H1 (cell line): ENCODE results near the gene LCE5A. TPM values are rescaled to one million over a fixed set of nuclear protein-coding genes. Genes with fewer than 3 reads are reported as not detected.

ENCODE experiments used
- CTCF ChIA-PET: fragments of 300-600 bp; sonication (Branson Sonifier 250); formaldehyde crosslinking; loops from one replicate; lab custom pipeline; 2021; ENCODE audit not compliant: partially characterized antibody; lab: Charles Lee
- POLR2A ChIA-PET: fragments of 300-600 bp; sonication (Branson Sonifier 250); formaldehyde crosslinking; loops from one replicate; lab custom pipeline; 2021; ENCODE audit warnings: inconsistent platforms; ENCODE audit not compliant: partially characterized antibody; lab: Charles Lee
- DNase-seq, 2 experiments: peaks; one replicate each; pipeline versions ENCODE4 v3.0.0 to v3.0.0-alpha.2; 2010 to 2022; ENCODE audit warnings: low spot score in 2 of 2, low read depth in 1 of 2, mixed read lengths in 1 of 2
- FAIRE-seq: peaks from 2 replicates; lab custom pipeline; 2011; peaks lifted over from hg19 to GRCh38; lab: Jason Lieb, UNC
- H2AFZ ChIP-seq: 2 replicates; pipeline ENCODE4 v1.8.1; 2012; ENCODE audit warnings: low read length, inconsistent platforms
- H2AK5ac ChIP-seq: 2 replicates; pipeline ENCODE4 v1.6.1; 2013; ENCODE audit warnings: low read depth, low read length
- H2BK120ac ChIP-seq: replicated peaks from 2 replicates; pipeline ENCODE3; 2013; ENCODE audit warnings: low read depth, low read length, inconsistent platforms
- H2BK12ac ChIP-seq: 2 replicates; pipeline ENCODE4 v1.6.1; 2013; ENCODE audit warnings: low read depth, low read length
- H2BK15ac ChIP-seq: 2 replicates; pipeline ENCODE4 v1.6.1; 2013; ENCODE audit warnings: low read length
- H2BK20ac ChIP-seq: 2 replicates; pipeline ENCODE4 v1.6.1; 2013; ENCODE audit warnings: low read length
- H2BK5ac ChIP-seq: 2 replicates; pipeline ENCODE4 v1.6.1; 2013; ENCODE audit warnings: low read depth, low read length
- H3K14ac ChIP-seq: 2 replicates; pipeline ENCODE4 v1.6.1; 2013; ENCODE audit warnings: inconsistent platforms; ENCODE audit not compliant: insufficient read length
- H3K18ac ChIP-seq: 2 replicates; pipeline ENCODE4 v1.6.1; 2013; ENCODE audit warnings: low read length; ENCODE audit errors: extremely low read depth
- H3K23ac ChIP-seq: 2 replicates; pipeline ENCODE4 v1.6.1; 2013; ENCODE audit warnings: inconsistent platforms; ENCODE audit not compliant: insufficient read length
- H3K23me2 ChIP-seq: 2 replicates; pipeline ENCODE4 v1.6.1; 2013; ENCODE audit warnings: low read depth, low read length
- H3K27ac ChIP-seq: 2 replicates; pipeline ENCODE4 v1.6.1; 2011; ENCODE audit warnings: low read depth, low read length, inconsistent platforms
- H3K27me3 ChIP-seq, 4 experiments: replicated peaks in 1 of 4; 1 replicate in 1 of 4; 2 replicates in 3 of 4; pipeline versions ENCODE4 v1.6.1 to v1.8.1; 2011 to 2013; ENCODE audit warnings: low read length in 3 of 4, mild to moderate bottlenecking in 3 of 4, inconsistent platforms in 2 of 4, mixed read lengths in 2 of 4, moderate library complexity in 1 of 4; ENCODE audit not compliant: control insufficient read depth in 3 of 4, insufficient read depth in 3 of 4; ENCODE audit errors: extremely low read depth in 1 of 4
- H3K36me3 ChIP-seq, 4 experiments: 2 replicates each; pipeline versions ENCODE4 v1.6.1 to v1.8.1; 2011 to 2013; ENCODE audit warnings: mild to moderate bottlenecking in 4 of 4, low read length in 3 of 4, moderate library complexity in 2 of 4, control low read depth in 1 of 4, inconsistent platforms in 1 of 4; ENCODE audit not compliant: insufficient read depth in 4 of 4, control insufficient read depth in 2 of 4
- H3K4ac ChIP-seq: replicated peaks from 2 replicates; pipeline ENCODE3; 2013; ENCODE audit warnings: low read length, low read depth, mixed read lengths, inconsistent platforms; ENCODE audit not compliant: insufficient read length
- H3K4me1 ChIP-seq, 4 experiments: replicated peaks in 1 of 4; 1 replicate in 1 of 4; 2 replicates in 3 of 4; pipeline versions ENCODE4 v1.6.1 to v1.8.1; 2011 to 2013; ENCODE audit warnings: low read length in 3 of 4, inconsistent platforms in 2 of 4, mixed read lengths in 1 of 4; ENCODE audit not compliant: insufficient read depth in 4 of 4, control insufficient read depth in 3 of 4
- H3K4me2 ChIP-seq, 2 experiments: 2 replicates each; pipeline versions ENCODE4 v1.6.1 to v1.8.1; 2011 to 2013; ENCODE audit warnings: low read depth in 2 of 2, low read length in 2 of 2, control low read depth in 1 of 2, inconsistent platforms in 1 of 2, mild to moderate bottlenecking in 1 of 2; ENCODE audit not compliant: insufficient read depth in 1 of 2
- H3K4me3 ChIP-seq, 4 experiments: fragments of 200-600, 300-600 bp in 1 of 4; sonication (generic), shearing (Covaris generic), sonication (Bioruptor Twin) in 1 of 4; 2 replicates each; pipeline versions ENCODE4 v1.5.1 to v1.8.1; 2011 to 2016; ENCODE audit warnings: low read length in 4 of 4, low read depth in 3 of 4, control low read depth in 2 of 4, inconsistent platforms in 2 of 4, mild to moderate bottlenecking in 2 of 4, mixed read lengths in 1 of 4, moderate library complexity in 1 of 4; ENCODE audit not compliant: insufficient read depth in 2 of 4; ENCODE audit errors: extremely low read depth in 1 of 4
- H3K56ac ChIP-seq: replicated peaks from 2 replicates; pipeline ENCODE3; 2013; ENCODE audit warnings: low read depth, mild to moderate bottlenecking, mixed read lengths, low read length, inconsistent platforms; ENCODE audit not compliant: insufficient read length
- H3K79me1 ChIP-seq: 2 replicates; pipeline ENCODE4 v1.6.1; 2013; ENCODE audit warnings: low read depth, low read length, control low read depth
- H3K79me2 ChIP-seq, 2 experiments: 2 replicates each; pipeline versions ENCODE4 v1.6.1 to v1.8.1; 2012 to 2013; ENCODE audit warnings: low read length in 2 of 2, mild to moderate bottlenecking in 2 of 2, inconsistent platforms in 1 of 2; ENCODE audit not compliant: insufficient read depth in 2 of 2, control insufficient read depth in 1 of 2
- H3K9ac ChIP-seq, 4 experiments: replicated peaks in 1 of 4; 1 replicate in 1 of 4; 2 replicates in 3 of 4; pipeline versions ENCODE4 v1.6.1 to v1.8.1; 2011 to 2013; ENCODE audit warnings: low read depth in 3 of 4, low read length in 3 of 4, control low read depth in 2 of 4, mild to moderate bottlenecking in 2 of 4, moderate library complexity in 2 of 4, inconsistent platforms in 1 of 4; ENCODE audit errors: extremely low read depth in 1 of 4
- H3K9me3 ChIP-seq, 2 experiments: 2 replicates each; pipeline versions ENCODE4 v1.6.1 to v1.8.1; 2012 to 2013; ENCODE audit warnings: mild to moderate bottlenecking in 2 of 2, moderate library complexity in 2 of 2, control low read depth in 1 of 2, inconsistent platforms in 1 of 2, low read depth in 1 of 2, low read length in 1 of 2, mixed read lengths in 1 of 2; ENCODE audit not compliant: insufficient read depth in 2 of 2
- H4K20me1 ChIP-seq, 2 experiments: replicated peaks in 1 of 2; 2 replicates each; pipeline versions ENCODE3 to v1.8.1; 2011 to 2013; ENCODE audit warnings: inconsistent platforms in 2 of 2, low read length in 2 of 2, mild to moderate bottlenecking in 1 of 2; ENCODE audit not compliant: insufficient read depth in 2 of 2, control insufficient read depth in 1 of 2
- H4K5ac ChIP-seq: 2 replicates; pipeline ENCODE4 v1.6.1; 2013; ENCODE audit warnings: low read length, low read depth, mixed read lengths, inconsistent platforms; ENCODE audit not compliant: insufficient read length
- H4K8ac ChIP-seq: 2 replicates; pipeline ENCODE4 v1.8.0; 2013; ENCODE audit warnings: mild to moderate bottlenecking, moderate library complexity, low read length, inconsistent platforms; ENCODE audit not compliant: insufficient read depth; ENCODE audit errors: extremely low read depth
- H4K91ac ChIP-seq: replicated peaks from 2 replicates; pipeline ENCODE3; 2013; ENCODE audit warnings: low read length, mixed read lengths, inconsistent platforms; ENCODE audit not compliant: insufficient read length
- ATF2 ChIP-seq: IDR thresholded peaks from 2 replicates; pipeline ENCODE4 v1.6.1; 2012; ENCODE audit warnings: low read length, inconsistent platforms
- CBX5 ChIP-seq: fragments of 300-800, 300-1000 bp; sonication (generic); IDR thresholded peaks from 2 replicates; pipeline ENCODE4 v1.7.1; 2016; ENCODE audit warnings: antibody characterized with exemption, low read length, low read depth
- CTBP2 ChIP-seq: IDR thresholded peaks from 2 replicates; pipeline ENCODE4 v1.7.0; 2011; ENCODE audit warnings: borderline replicate concordance, mild to moderate bottlenecking, moderate library complexity, mixed read lengths, low read length; ENCODE audit not compliant: insufficient read depth, insufficient read length
- E2F6 ChIP-seq: IDR thresholded peaks from 2 replicates; pipeline ENCODE4 v1.6.1; 2012; ENCODE audit warnings: inconsistent platforms
- EGR1 ChIP-seq: IDR thresholded peaks from 2 replicates; pipeline ENCODE4 v1.6.1; 2011; ENCODE audit warnings: low read depth, low read length, borderline replicate concordance
- NANOG ChIP-seq: IDR thresholded peaks from 2 replicates; pipeline ENCODE4 v1.6.1; 2011; ENCODE audit warnings: low read length, low read depth, mild to moderate bottlenecking, inconsistent platforms; ENCODE audit not compliant: insufficient read depth, poor library complexity, severe bottlenecking
- NRF1 ChIP-seq: IDR thresholded peaks from 2 replicates; pipeline ENCODE4 v1.6.1; 2011; ENCODE audit warnings: mild to moderate bottlenecking, low read depth, low read length, improper control_type of control experiment
- POLR2A ChIP-seq, 2 experiments: IDR thresholded peaks; 1 replicate in 1 of 2; 2 replicates in 1 of 2; pipeline ENCODE4 v1.6.1; 2011; ENCODE audit warnings: low read depth in 2 of 2, low read length in 2 of 2, mild to moderate bottlenecking in 2 of 2; ENCODE audit errors: control extremely low read depth in 1 of 2
- SAP30 ChIP-seq: fragments of 300-600 bp; sonication (generic); IDR thresholded peaks from 2 replicates; pipeline ENCODE4 v1.7.1; 2012; ENCODE audit warnings: low read length, moderate library complexity, mild to moderate bottlenecking, inconsistent platforms; ENCODE audit not compliant: insufficient read depth, insufficient replicate concordance
- ZNF274 ChIP-seq: IDR thresholded peaks from 2 replicates; pipeline ENCODE4 v1.7.0; 2012; ENCODE audit warnings: low read length, borderline replicate concordance; ENCODE audit errors: extremely low read depth
- WGBS, 2 experiments: shearing (Covaris generic) in 1 of 2; methylation state at CpG; one replicate each; pipeline versions ENCODE4 v1.1.6 to v1.1.7; 2013 to 2015; ENCODE audit warnings: low lambda C conversion rate in 2 of 2, mixed read lengths in 2 of 2, inconsistent platforms in 1 of 2, low coverage in 1 of 2, missing lambda C conversion rate in 1 of 2; ENCODE audit not compliant: insufficient replicate concordance in 2 of 2, insufficient coverage in 1 of 2, insufficient read length in 1 of 2; ENCODE audit errors: extremely low coverage in 1 of 2, missing lambda C conversion rate in 1 of 2; 5-methylcytosine and 5-hydroxymethylcytosine counted together
- polyA plus RNA-seq, 7 experiments: library from polyadenylated mRNA; depleted of rRNA in 3 of 7; stranded (reverse) in 5 of 7; unstranded in 2 of 7; fragments of >200 nt in 5 of 7; fragments of 200-250 nt in 2 of 7; gene quantifications; 1 replicate in 5 of 7; 2 replicates in 1 of 7; 4 replicates in 1 of 7; pipeline versions ENCODE4 v1.2.1 to v1.2.3, GENCODE V29; 2011 to 2013; ENCODE audit warnings: missing spikeins in 2 of 7, mixed read lengths in 2 of 7
- total RNA-seq: library from RNA; stranded (reverse); fragmentation: NEBNext Ultra II Directional; extraction: Animal tissue kit (Norgen Biotek cat#: 25700); gene quantifications from 2 replicates; pipeline ENCODE4 v1.2.1, GENCODE V29; 2021

LCE5A gene
- total and polyA plus RNA-seq, 2 of the 8 experiments (the other 6 are each of a cell fraction or from before 2014, with no cell fraction given) = not detected

- Histone ChIP-seq H3K27me3 (no peaks in the 10 kb centered on the region), H2AFZ (no peak overlapping the region), H3K4me1 (no peaks in the 10 kb centered on the region), H3K4me3 (no peak overlapping the region), H3K9me3 (peaks cover 84 to 91% of the 10 kb centered on the region in 2 experiments), H3K79me2 (no peaks in the 10 kb centered on the region), H3K23me2 (no peaks in the 10 kb centered on the region), H3K9ac (no peak overlapping the region), H2BK20ac (no peak overlapping the region), H3K4me2 (no peak overlapping the region), H4K5ac (no peak overlapping the region), H2BK15ac (no peak overlapping the region), H3K56ac (no peak overlapping the region), H3K79me1 (no peaks in the 10 kb centered on the region), H3K23ac (no peak overlapping the region), H4K91ac (no peak overlapping the region), H2AK5ac (no peak overlapping the region), H3K18ac (no peak overlapping the region), H2BK12ac (no peak overlapping the region), H3K4ac (no peak overlapping the region), H3K27ac (no peak overlapping the region), H3K14ac (no peak overlapping the region), H3K36me3 (no peaks in the 10 kb centered on the region; a peak in 1 of 8 replicates), H2BK120ac (no peak overlapping the region), H4K8ac (no peak overlapping the region), H2BK5ac (no peak overlapping the region), H4K20me1 (no peaks in the 10 kb centered on the region)
- no peak for FAIRE-seq
- DNase-seq = no peak
- ChIA-PET CTCF (no interaction called here), POLR2A (no interaction called here)
- 100% methylated on average over 8 of the region's 33 CpGs; no CpG with 5 or more reads in 1 of the 2 experiments for WGBS, 2 experiments
- no peak for TF ChIP-seq EGR1
- TF ChIP-seq E2F6 = no peak
- TF ChIP-seq CTBP2 = no peak
- no peak for TF ChIP-seq NANOG
- no peak for TF ChIP-seq NRF1
- TF ChIP-seq POLR2A (IDR thresholded peaks at IDR 0.05; ENCODE audit: control extremely low read depth in 1 of 2, low read depth in 2 of 2, low read length in 2 of 2) = no peak
- TF ChIP-seq ATF2 = no peak
- TF ChIP-seq CBX5 = no peak
- TF ChIP-seq ZNF274 = no peak
- no peak for TF ChIP-seq SAP30
Measured at GRCh38 chr1:152515434-152515783, 4.8 kb downstream of the LCE5A start.
